GM19324 (cell line): Measurements from ENCODE around the gene FRZB.
"Not testable (repeated sequence)": the region's sequence is repeated elsewhere in the genome, so short reads cannot be mapped to it uniquely, and the experiment has no call there.

Experiments used
- ATAC-seq: cut with Tn5 transposase; IDR thresholded peaks from one replicate; pipeline ENCODE4 v1.9.1; 2021; ENCODE audit warnings: mild to moderate bottlenecking, moderate library complexity; ENCODE audit not compliant: unreplicated experiment, low FRiP score

Gene FRZB

GRCh38 chr2:182891611-182892010 lies 25.2 kb upstream of the FRZB start:
- ATAC-seq = no peak

- peak; percentile 40 for ATAC-seq
Observed at GRCh38 chr2:182890773-182891378, 24.4 kb upstream of the FRZB start.

DNA sequence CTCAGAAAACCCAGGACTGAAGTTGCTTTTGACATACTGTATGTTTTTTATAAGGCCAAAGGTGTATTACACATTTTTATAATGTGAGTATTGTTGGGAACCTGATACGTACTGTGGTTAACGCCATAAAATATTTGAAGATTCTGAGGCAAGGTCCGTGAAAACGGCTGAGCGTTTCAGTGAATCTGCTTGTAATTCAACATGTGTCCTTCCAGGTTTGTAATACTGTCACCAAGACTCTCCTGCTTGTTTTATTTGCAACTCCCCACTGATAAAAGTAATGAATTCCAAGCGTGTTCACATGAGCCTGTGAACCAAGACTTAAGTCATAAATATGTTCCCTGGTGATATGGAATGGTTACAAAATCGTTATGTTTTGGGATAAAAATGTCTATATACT lies 23.9 kb upstream of the FRZB start:
- ATAC-seq = no peak

DNA sequence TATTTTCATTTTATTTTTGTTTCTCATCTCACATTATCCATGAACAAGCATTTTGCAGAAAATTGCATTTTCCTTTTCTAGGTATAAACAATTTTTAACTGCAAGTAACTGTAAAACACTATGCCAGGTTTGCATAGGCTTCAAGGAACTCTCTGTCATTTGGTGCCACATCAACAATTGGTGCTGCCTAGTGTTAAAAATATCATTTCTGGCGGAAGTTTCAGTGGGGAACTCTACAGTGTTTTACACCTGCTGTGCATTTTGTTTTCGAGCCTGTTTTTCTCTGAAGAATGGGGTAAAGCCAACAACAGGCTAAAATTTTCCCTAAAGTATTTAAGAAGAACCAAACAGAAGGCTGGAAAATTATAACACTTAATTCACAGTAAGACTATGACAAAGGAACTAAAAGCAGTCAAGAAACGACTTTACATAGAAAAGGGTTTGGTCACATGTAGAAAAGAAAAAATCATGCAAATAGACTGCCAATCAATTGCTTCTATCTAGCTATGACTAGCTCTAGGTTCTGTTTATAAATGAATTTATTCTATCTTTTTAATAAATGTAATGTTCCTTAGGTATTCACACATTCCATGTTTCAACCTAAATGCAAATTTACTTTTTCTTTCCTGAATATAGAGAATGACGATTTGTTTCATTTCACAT lies 21.4 kb upstream of the FRZB start:
- peak; percentile 81 for ATAC-seq

DNA sequence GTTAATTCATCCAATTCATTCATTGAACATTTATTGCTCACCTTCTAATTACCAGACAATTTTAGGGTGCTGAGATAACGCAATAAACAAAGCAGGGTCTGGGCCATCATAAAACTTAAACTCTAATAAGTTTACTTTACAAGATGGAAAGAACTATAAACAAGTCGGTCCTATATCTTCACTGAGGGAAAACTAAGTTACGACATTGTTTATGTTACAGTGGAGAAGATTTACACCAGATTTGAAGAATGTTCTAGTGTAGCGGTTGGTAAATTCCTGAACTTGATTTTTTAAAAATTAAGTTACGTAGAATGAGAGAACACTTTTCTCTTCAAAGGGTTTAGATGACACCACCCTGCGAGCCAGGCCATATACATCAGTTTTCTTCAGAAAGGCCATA lies 20.7 kb upstream of the FRZB start:
- no peak for ATAC-seq

DNA sequence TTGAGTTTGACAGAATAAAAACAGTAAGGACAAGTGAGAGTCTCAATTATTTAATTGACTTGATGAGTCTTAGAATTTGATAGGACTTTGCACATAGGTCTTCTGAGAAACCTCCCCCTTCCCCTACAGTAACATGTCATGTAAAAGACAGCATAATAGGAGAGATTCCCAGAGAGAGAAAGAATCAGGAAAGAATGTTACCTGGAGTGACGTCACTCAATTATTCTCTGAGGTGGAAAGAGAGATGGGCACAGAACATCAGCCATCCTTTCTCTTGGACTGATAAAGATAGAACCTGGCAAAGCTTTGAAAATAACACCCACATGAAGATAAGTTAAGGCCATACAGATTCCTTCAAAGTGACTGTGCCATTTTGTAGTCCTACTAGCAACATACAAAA lies 19.3 kb upstream of the FRZB start:
- no peak for ATAC-seq

DNA sequence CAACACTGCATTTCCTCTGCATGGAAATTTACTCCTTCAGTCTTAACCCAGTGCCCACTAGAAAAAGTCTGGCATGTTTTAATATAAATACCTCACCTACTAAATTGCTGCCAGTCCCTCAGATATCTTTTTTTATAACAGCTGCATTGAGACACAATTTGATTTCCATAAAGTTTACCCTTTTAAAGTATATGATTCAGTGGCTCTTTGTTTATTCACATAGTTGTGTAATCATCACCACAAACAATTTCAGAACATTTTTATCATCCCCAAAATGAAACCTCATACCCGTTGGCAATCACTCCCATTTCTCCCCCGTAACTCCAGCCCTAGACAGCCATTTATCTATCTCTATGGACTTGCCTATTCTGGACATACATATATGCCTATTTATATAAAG lies 17.0 kb upstream of the FRZB start:
- ATAC-seq = no peak

DNA sequence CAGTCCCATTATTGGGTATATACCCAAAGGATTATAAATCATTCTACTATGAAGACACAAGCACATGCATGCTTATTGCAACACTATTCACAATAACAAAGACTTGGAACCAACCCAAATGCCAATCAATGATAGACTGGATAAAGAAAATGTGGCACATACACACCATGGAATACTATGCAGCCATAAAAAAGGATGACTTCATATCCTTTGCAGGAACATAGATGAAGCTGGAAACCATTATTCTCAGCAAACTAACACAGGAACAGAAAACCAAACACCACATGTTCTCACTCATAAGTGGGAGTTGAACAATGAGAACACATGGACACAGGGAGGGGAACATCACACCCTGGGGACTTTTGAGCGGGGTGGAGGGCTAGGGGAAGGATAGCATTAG lies 13.7 kb upstream of the FRZB start:
- ATAC-seq = not testable (repeated sequence)

DNA sequence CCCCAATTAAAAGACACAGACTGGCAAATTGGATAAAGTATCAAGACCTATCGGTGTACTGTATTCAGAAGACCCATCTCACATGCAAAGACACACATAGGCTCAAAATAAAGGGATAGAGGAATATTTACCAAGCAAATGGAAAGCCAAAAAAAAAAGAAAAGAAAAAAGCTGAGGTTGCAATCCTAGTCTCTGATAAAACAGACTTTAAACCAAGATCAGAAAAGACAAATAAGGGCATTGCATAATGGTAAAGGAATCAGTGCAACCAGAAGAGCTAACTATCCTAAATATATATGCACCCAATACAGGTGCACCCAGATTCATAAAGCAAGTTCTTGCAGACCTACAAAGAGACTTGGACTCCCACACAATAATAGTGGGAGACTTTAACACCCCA lies 10.2 kb upstream of the FRZB start:
- not testable (repeated sequence) for ATAC-seq

- ATAC-seq = no peak
Observed at GRCh38 chr2:182870227-182870626, 3.8 kb upstream of the FRZB start.

DNA sequence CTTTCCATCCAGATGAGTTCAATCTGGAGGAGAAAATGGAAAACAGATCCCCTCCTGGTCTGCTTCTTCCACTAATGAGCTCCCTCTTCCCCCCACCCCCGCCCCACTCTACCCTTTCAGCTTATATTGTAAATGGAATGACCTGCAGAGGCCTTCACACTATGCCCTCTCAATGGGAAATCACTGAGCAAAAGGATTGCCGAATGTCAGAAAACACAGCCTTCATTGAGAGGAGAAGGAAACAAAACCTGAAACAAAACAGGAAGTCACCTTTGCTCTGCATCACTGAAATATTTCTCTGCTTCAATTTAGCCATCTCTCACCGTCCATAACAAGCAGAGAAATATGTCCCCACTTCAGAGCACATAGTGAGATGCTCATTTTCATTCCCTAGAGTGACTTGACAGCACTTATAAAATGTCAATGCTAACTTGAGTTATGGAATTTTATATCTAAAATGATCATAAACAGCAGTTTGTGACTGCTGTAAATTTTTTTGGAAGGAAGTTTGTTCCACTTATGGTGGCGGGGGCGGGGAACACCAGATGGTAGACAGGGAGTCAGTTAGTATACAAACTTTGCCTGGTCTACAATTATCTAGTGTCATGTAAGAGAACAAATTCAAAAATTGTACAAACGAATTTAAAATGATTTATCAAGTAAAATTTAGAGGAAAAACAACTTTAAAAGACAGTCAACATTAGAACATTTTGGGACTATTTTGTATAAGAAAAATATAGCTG lies 1.8 kb upstream of the FRZB start:
- peak; percentile 48 for ATAC-seq

GRCh38 chr2:182867426-182868053 lies 1.1 kb upstream of the FRZB start:
- no peak for ATAC-seq

- no peak for ATAC-seq
Observed at GRCh38 chr2:182866095-182866460, 359 bp downstream of the FRZB start.

- ATAC-seq = no peak
Observed at GRCh38 chr2:182864949-182865570, 1.4 kb downstream of the FRZB start.

GRCh38 chr2:182863642-182864041 lies 2.8 kb downstream of the FRZB start:
- ATAC-seq = no peak

- ATAC-seq = no peak
Observed at GRCh38 chr2:182862091-182862490, 4.3 kb downstream of the FRZB start.

GRCh38 chr2:182860858-182861257 lies 5.6 kb downstream of the FRZB start:
- no peak for ATAC-seq

DNA sequence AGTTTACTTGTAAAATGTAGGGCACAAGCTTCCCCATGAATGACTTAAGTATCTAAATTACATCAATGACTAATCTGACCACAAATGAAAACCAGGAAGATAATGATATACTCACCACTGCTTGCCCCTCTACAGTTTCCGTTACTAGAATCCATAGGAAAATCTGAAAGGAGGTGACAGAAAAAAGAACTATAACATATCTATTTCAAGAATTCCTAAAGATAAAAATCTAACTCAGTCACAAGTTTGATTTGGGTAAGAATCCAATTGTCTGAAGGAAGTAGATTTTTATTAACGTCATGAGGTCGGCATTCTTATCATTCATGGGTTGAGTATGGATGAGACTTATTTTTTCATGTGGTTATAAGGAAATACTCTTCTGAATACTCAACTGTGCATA lies 7.8 kb downstream of the FRZB start:
- no peak for ATAC-seq

- ATAC-seq = no peak
Observed at GRCh38 chr2:182855376-182855775, 11.1 kb downstream of the FRZB start.

DNA sequence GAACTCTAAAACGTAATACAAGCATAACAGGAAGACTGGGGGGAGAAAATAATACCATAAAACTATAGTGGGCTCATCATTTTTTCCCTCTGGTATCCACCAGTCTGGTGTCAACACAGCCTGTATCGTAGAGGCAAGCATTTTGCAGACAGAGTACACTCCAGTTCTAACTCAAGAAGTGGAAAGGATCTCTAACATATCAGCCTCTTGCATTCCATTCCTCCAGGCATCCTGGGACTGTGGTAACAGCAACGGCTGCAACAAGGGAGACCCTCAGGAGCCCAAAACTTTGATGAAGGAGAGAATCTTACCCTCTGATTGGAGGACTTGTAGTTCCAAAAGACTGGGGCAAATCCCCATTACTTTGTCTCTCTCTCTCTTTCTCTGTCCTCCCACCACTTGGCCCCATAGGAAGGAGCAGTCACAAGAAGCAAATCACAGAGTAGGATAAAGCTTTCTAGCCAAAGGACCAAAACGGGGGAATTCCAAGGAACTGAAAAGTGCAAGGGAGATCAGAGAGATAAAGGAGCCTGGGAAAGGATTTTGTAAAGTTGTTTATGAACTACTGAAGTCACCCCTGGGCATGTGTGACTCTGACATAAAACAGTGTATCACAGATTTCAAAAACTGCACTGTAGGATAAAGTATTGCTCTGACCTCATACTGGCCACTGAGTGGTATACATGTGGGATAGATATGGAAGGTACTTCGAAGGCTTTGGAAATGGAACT lies 11.9 kb downstream of the FRZB start:
- no peak for ATAC-seq
